PFSK-1 (cell line): ENCODE measurements around the gene TBCEL.

Experiments used
- FOXP2 ChIP-seq: optimal IDR thresholded peaks from 2 replicates; pipeline ENCODE3; 2011; ENCODE audit warnings: borderline replicate concordance, control low read depth, inconsistent platforms; ENCODE audit not compliant: insufficient read depth; ENCODE audit errors: extremely low read length, extremely low read depth
- POLR2AphosphoS5 ChIP-seq: IDR thresholded peaks from 2 replicates; pipeline ENCODE4 v1.6.1; 2012; ENCODE audit warnings: low read depth, mild to moderate bottlenecking, control low read depth, low read length, moderate library complexity
- SIN3A ChIP-seq: IDR thresholded peaks from 2 replicates; pipeline ENCODE4 v1.6.1; 2012; ENCODE audit warnings: mild to moderate bottlenecking, low read length, moderate library complexity, borderline replicate concordance; ENCODE audit not compliant: insufficient read depth
- TAF1 ChIP-seq: IDR thresholded peaks from 2 replicates; pipeline ENCODE4 v1.6.1; 2012; ENCODE audit warnings: low read length, control low read depth, borderline replicate concordance; ENCODE audit not compliant: insufficient read depth
- TF ChIP-seq, protein P1 (sequence below), 2 experiments: IDR thresholded peaks; 2 replicates each; pipeline versions ENCODE4 v1.6.1 to v1.8.0; 2011 to 2012; ENCODE audit warnings: low read depth in 2 of 2, low read length in 2 of 2, control low read depth in 1 of 2, inconsistent platforms in 1 of 2, mild to moderate bottlenecking in 1 of 2, moderate library complexity in 1 of 2; ENCODE audit not compliant: insufficient read depth in 1 of 2

TBCEL gene

DNA sequence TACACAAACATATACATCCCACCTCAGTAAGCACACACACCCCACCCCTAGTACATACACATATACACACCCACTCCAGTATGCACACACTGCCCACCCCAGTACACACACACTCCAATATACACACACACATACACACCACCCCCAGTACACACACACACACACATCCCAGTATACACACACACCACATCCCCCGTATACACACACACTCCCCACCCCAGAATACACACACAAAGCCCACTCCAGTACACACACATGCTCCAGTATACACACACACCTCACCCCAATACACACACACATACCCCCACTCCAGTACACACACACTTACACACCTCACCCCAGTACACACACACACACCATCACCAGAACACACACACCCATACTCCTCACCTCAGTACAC, 84.5 kb downstream of the TBCEL start:
- TF ChIP-seq SIN3A (no peak), POLR2AphosphoS5 (no peak), TAF1 (no peak), FOXP2 (no peak)
- TF ChIP-seq, protein P1, sequence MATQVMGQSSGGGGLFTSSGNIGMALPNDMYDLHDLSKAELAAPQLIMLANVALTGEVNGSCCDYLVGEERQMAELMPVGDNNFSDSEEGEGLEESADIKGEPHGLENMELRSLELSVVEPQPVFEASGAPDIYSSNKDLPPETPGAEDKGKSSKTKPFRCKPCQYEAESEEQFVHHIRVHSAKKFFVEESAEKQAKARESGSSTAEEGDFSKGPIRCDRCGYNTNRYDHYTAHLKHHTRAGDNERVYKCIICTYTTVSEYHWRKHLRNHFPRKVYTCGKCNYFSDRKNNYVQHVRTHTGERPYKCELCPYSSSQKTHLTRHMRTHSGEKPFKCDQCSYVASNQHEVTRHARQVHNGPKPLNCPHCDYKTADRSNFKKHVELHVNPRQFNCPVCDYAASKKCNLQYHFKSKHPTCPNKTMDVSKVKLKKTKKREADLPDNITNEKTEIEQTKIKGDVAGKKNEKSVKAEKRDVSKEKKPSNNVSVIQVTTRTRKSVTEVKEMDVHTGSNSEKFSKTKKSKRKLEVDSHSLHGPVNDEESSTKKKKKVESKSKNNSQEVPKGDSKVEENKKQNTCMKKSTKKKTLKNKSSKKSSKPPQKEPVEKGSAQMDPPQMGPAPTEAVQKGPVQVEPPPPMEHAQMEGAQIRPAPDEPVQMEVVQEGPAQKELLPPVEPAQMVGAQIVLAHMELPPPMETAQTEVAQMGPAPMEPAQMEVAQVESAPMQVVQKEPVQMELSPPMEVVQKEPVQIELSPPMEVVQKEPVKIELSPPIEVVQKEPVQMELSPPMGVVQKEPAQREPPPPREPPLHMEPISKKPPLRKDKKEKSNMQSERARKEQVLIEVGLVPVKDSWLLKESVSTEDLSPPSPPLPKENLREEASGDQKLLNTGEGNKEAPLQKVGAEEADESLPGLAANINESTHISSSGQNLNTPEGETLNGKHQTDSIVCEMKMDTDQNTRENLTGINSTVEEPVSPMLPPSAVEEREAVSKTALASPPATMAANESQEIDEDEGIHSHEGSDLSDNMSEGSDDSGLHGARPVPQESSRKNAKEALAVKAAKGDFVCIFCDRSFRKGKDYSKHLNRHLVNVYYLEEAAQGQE (IDR thresholded peaks at IDR 0.05; ENCODE audit: insufficient read depth in 1 of 2, low read depth in 2 of 2, low read length in 2 of 2) = no peak

DNA sequence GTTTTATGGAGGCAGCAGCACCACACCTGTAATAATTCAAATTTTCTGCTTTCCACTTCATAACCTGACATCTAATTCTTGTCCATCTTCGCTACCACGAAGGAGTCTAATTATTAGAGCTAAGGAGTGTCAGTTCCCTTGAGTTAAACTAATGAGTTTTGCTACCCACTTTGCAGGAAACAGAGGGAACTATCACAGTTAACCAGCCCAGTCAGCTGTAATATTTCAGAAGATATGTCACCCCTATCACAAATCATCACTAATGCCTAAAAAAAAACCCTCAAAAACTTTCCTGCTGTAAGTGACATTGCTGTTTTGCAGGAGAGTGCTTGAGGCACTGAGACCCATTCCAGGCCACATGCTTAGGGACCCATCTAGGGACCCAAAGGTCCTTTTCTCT, 85.6 kb downstream of the TBCEL start:
- TF ChIP-seq TAF1 (no peak), POLR2AphosphoS5 (no peak), SIN3A (no peak), FOXP2 (no peak)
- TF ChIP-seq, protein P1 (IDR thresholded peaks at IDR 0.05; ENCODE audit: insufficient read depth in 1 of 2, low read depth in 2 of 2, low read length in 2 of 2) = no peak

DNA sequence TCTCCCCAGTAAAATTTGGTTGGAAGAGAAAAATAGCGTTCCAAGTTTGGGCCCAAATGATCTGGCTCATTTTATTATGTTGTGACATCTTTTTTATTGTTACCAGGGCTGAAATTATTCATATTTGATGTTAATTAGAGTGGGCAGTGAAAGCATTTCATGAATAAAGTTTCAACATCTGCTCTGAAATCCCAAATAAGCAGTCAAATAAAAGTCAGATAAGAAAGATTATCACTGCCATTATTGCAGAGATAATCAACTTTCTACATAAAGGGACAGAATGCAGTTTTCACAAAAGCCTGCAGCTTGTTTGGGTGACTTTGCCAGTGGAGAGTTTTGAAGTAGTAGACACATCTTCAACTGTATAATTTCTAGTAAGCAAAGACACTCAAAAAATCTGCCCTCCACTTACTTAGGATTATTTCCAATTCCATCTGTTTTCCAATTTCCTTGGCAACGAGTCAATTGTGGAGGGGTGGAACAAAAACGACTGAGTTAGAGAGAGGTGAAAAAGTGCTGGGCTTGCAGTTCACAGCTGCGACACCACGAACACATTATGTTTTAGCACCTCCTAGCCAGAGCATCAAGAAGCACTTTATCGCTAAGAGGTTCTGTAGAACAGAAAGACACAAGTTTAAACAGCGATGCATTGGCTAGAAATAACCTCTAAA, 86.1 kb downstream of the TBCEL start:
- TF ChIP-seq, protein P1 (IDR thresholded peaks at IDR 0.05; ENCODE audit: insufficient read depth in 1 of 2, low read depth in 2 of 2, low read length in 2 of 2) = no peak
- TF ChIP-seq FOXP2 (no peak), SIN3A (no peak), TAF1 (no peak), POLR2AphosphoS5 (no peak)

DNA sequence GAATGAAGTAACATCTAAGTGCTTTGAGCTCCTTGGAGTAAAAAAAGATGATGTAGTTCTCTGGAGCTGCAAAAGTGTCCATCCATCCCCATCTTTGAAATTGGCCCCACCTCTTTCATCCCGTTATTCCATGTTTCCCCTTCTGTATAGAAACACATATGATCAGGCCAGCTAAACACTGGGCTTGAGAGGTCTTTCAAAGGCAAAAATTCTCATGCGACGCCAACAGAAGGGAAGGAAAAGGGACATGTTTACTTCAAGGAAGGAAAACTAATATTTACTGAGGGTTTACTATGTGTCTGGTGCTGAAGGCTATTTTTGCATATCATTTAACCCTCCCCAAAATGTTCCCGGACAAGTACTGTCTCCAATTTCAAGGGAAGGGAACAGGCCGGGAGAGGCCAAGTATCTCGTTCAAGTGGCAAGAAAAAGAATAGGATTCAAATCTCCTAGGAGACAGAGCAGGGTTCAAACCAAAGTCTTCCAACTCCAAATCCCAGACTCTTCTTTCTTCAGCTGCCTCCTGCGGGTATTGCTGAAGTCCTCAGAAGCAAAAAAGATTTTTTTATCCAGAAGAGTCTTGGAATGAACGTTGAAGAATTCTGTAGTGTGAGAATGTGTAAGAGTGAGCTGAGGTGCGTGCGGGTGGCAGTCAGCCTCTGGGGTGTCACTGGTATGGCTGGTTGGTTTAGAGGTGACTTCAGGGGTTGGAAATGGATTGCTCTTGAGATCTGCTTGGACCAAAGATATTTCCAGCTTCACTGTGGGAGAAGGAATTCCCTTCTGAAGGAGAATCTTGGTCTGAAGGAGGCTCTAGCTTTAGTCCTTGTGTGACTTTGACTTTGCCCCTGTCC, 87.2 kb downstream of the TBCEL start:
- no peak for TF ChIP-seq FOXP2
- no peak for TF ChIP-seq POLR2AphosphoS5
- TF ChIP-seq, protein P1 (IDR thresholded peaks at IDR 0.05; ENCODE audit: insufficient read depth in 1 of 2, low read depth in 2 of 2, low read length in 2 of 2) = no peak
- no peak for TF ChIP-seq SIN3A
- no peak for TF ChIP-seq TAF1
